Upper lobe of left lung (tissue), 6 donors: ENCODE data around the gene GLI3. TPM values are rescaled to one million over a fixed set of nuclear protein-coding genes. Genes with fewer than 3 reads are reported as not detected.

Experiments used
- ATAC-seq, 2 donors: fragments of 200-7000 bp; cut with Tn5 transposase; one replicate each; pipeline ENCODE4 v1.9.1; 2022; ENCODE audit warnings: mild to moderate bottlenecking in 2 of 2, moderate library complexity in 2 of 2; ENCODE audit not compliant: low FRiP score in 2 of 2
- DNase-seq, 2 donors: peaks; one replicate each; pipeline ENCODE4 v3.0.0-alpha.2; 2019 to 2020
- H3K27ac ChIP-seq, 4 donors: fragments of 200-600 bp; sonication (generic); one replicate each; pipeline ENCODE4 v1.5.1; 2016 to 2019
- H3K27me3 ChIP-seq, 4 donors: fragments of 200-600 bp; sonication (generic); one replicate each; pipeline ENCODE4 v1.5.1; 2017 to 2019
- H3K36me3 ChIP-seq, 4 donors: fragments of 200-600 bp; sonication (generic); one replicate each; pipeline ENCODE4 v1.5.1; 2016 to 2019
- H3K4me1 ChIP-seq, 4 donors: fragments of 200-600 bp; sonication (generic); one replicate each; pipeline ENCODE4 v1.5.1; 2018 to 2019
- H3K4me3 ChIP-seq, 4 donors: fragments of 200-600 bp; sonication (generic); one replicate each; pipeline ENCODE4 v1.5.1; 2017 to 2019; ENCODE audit warnings: mild to moderate bottlenecking in 2 of 4, moderate library complexity in 1 of 4
- H3K9me3 ChIP-seq, 4 donors: fragments of 200-600 bp; sonication (generic); one replicate each; pipeline ENCODE4 v1.5.1; 2018 to 2019
- CTCF ChIP-seq, 6 experiments: fragments of 450-650 bp in 4 of 6; fragments of 200-600 bp in 2 of 6; sonication (generic) in 2 of 6; IDR thresholded peaks; one replicate each; pipeline ENCODE4 v1.5.1; 2016 to 2019; ENCODE audit warnings: antibody characterized with exemption in 6 of 6
- EP300 ChIP-seq, 4 donors: sonication (generic); formaldehyde crosslinking; IDR thresholded peaks; one replicate each; pipeline ENCODE4 v1.5.1; 2017; ENCODE audit warnings: antibody characterized with exemption in 4 of 4, control low read depth in 2 of 4
- POLR2A ChIP-seq, 4 donors: fragments of 450-650 bp; IDR thresholded peaks; one replicate each; pipeline ENCODE4 v1.5.1; 2016 to 2017; ENCODE audit warnings: antibody characterized with exemption in 4 of 4, mild to moderate bottlenecking in 2 of 4
- POLR2AphosphoS5 ChIP-seq, 2 donors: sonication (generic); formaldehyde crosslinking; IDR thresholded peaks; one replicate each; pipeline ENCODE4 v1.5.1; 2017; ENCODE audit warnings: antibody characterized with exemption in 2 of 2
- WGBS, 2 donors: methylation state at CpG; one replicate each; pipeline ENCODE4 v1.1.5; 2017 to 2018; 5-methylcytosine and 5-hydroxymethylcytosine counted together
- total RNA-seq, 6 donors: library from RNA; depleted of rRNA in 4 of 6; stranded (reverse); fragments of >200 nt in 4 of 6; gene quantifications; one replicate each; pipeline versions ENCODE4 v1.1.0 to v1.2.1, GENCODE V29; 2016 to 2021
- donor health status: DM: no; HTN: no; CAD: no; lungs with moderate emphysema.
- donor health status: DM: no; HTN: yes; CAD: no; lungs with severe emphysema.

The GLI3 gene
- total RNA-seq, 6 donors from 2014 or later = 5.2 to 19.4 (median 14.9) TPM

DNA sequence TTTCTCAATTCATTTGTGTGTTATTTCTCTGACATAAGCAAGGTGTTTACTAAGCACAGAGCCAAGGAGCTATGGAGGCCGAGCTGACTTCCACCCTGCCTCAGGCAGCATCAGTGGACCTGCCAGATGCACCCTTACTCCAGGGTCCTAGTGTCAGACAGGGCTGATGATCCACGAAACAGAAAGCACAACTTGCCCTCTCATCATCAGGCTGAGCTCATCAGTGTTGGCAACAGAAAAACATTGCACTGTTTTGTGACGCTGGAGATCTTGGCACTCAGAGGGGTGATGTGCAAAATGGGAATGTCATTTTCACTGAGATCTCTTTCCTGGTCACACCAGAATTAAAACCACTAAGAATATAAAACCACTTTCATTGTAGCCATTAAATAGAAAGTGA lies 201.8 kb downstream of the GLI3 start:
- TF ChIP-seq EP300 (IDR thresholded peaks at IDR 0.05) = no peak
- ATAC-seq = peak in 1 of 2 donors; percentile 86
- no peak overlapping the region for H3K27ac ChIP-seq

GRCh38 chr7:42033480-42033879 lies 203.5 kb downstream of the GLI3 start:
- no peaks in the 10 kb centered on the region for H3K4me1 ChIP-seq
- TF ChIP-seq CTCF (IDR thresholded peaks at IDR 0.05) (no peak), EP300 (IDR thresholded peaks at IDR 0.05) (no peak), POLR2A (IDR thresholded peaks at IDR 0.05) (no peak), POLR2AphosphoS5 (IDR thresholded peaks at IDR 0.05) (no peak)
- ATAC-seq = no peak
- DNase-seq = no peak
- H3K27ac ChIP-seq = no peak overlapping the region
- H3K9me3 ChIP-seq = no peaks in the 10 kb centered on the region
- H3K27me3 ChIP-seq = no peaks in the 10 kb centered on the region
- H3K36me3 ChIP-seq = peaks cover 0 to 12% (median 0%) of the 10 kb centered on the region in 4 donors
- no peak overlapping the region for H3K4me3 ChIP-seq

More for the DNA sequence above, 201.8 kb downstream of the GLI3 start:
- 73 to 83% methylated on average over 3 of the region's 3 CpGs for WGBS, 2 donors
- DNase-seq = no peak
- H3K36me3 ChIP-seq = peaks cover 0 to 19% (median 2%) of the 10 kb centered on the region in 4 donors
- no peaks in the 10 kb centered on the region for H3K4me1 ChIP-seq
- no peaks in the 10 kb centered on the region for H3K27me3 ChIP-seq
- no peak overlapping the region for H3K4me3 ChIP-seq
- no peaks in the 10 kb centered on the region for H3K9me3 ChIP-seq

- ATAC-seq (no peak), DNase-seq (no peak)
- H3K27me3 ChIP-seq = no peaks in the 10 kb centered on the region
- no peak for TF ChIP-seq POLR2AphosphoS5 (IDR thresholded peaks at IDR 0.05)
- TF ChIP-seq CTCF (IDR thresholded peaks at IDR 0.05) = no peak
- TF ChIP-seq POLR2A (IDR thresholded peaks at IDR 0.05) = no peak
- TF ChIP-seq EP300 (IDR thresholded peaks at IDR 0.05) = no peak
- H3K27ac ChIP-seq = no peak overlapping the region
- H3K9me3 ChIP-seq = no peaks in the 10 kb centered on the region
- 71 to 78% methylated on average over 6 of the region's 6 CpGs for WGBS, 2 donors
- no peaks in the 10 kb centered on the region for H3K4me1 ChIP-seq
- peaks cover 0 to 17% (median 4%) of the 10 kb centered on the region in 4 donors for H3K36me3 ChIP-seq
- H3K4me3 ChIP-seq = no peak overlapping the region
These were observed 207.6 kb downstream of the GLI3 start for GRCh38 chr7:42029405-42029804.

- Histone ChIP-seq H3K9me3 (no peaks in the 10 kb centered on the region), H3K4me1 (no peaks in the 10 kb centered on the region), H3K36me3 (peaks cover 0 to 19% (median 4%) of the 10 kb centered on the region in 4 donors), H3K4me3 (no peak overlapping the region), H3K27me3 (no peaks in the 10 kb centered on the region), H3K27ac (no peak overlapping the region)
- TF ChIP-seq POLR2A (IDR thresholded peaks at IDR 0.05) (no peak), EP300 (IDR thresholded peaks at IDR 0.05) (no peak), POLR2AphosphoS5 (IDR thresholded peaks at IDR 0.05) (no peak), CTCF (IDR thresholded peaks at IDR 0.05) (no peak)
- ATAC-seq (no peak), DNase-seq (no peak)
- 92 to 93% methylated on average over 3 of the region's 3 CpGs for WGBS, 2 donors
These were observed 209.5 kb downstream of the GLI3 start for GRCh38 chr7:42027521-42027920.

DNA sequence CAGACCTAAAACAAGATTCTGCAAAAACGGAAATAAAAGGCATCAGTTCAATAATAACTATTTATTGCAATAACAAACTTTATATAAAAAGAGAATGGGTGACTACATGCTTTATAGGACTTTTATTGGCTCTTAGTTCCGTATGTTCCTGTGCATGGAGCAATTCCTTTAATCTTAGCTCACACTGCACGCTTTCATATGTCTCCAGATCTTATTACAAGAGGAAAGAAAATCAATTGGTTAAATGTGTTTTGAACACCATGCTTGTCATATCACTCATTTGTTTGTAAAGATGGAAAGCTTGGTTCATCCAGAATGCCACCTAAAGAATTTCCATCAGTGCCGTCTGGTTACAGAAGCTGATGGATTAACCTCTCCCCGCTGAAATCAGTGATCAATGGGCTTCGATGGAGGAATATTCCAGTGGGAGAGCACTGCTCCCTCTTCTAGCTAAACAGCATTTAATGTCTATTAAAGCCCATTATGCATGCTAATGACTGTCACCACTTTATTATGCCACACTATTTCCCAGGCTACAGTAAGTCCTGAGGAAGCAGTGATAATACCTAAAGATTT lies 210.3 kb downstream of the GLI3 start:
- peaks cover 0 to 19% (median 4%) of the 10 kb centered on the region in 4 donors for H3K36me3 ChIP-seq
- H3K4me3 ChIP-seq = no peak overlapping the region
- DNase-seq = no peak
- 93 to 97% methylated on average over 6 of the region's 6 CpGs for WGBS, 2 donors
- ATAC-seq = no peak
- no peak overlapping the region for H3K27ac ChIP-seq
- no peaks in the 10 kb centered on the region for H3K9me3 ChIP-seq
- no peaks in the 10 kb centered on the region for H3K4me1 ChIP-seq
- TF ChIP-seq POLR2AphosphoS5 (IDR thresholded peaks at IDR 0.05) (no peak), CTCF (IDR thresholded peaks at IDR 0.05) (no peak), POLR2A (IDR thresholded peaks at IDR 0.05) (no peak), EP300 (IDR thresholded peaks at IDR 0.05) (no peak)
- no peaks in the 10 kb centered on the region for H3K27me3 ChIP-seq
